Muscle of leg (tissue), 11 donors: ENCODE data around the gene SFN. TPM values are rescaled to one million over a fixed set of nuclear protein-coding genes. Genes with fewer than 3 reads are reported as not detected.
"Not testable (repeated sequence)": the region's sequence is repeated elsewhere in the genome, so short reads cannot be mapped to it uniquely, and the experiment has no call there.

Experiments
- DNase-seq: peaks from one replicate; pipeline ENCODE4 v3.0.0; 2013
- H3K27ac ChIP-seq: one replicate; pipeline ENCODE4 v1.5.1; 2013; ENCODE audit warnings: mild to moderate bottlenecking, low read length, control low read depth
- H3K27me3 ChIP-seq: one replicate; pipeline ENCODE4 v1.6.1; 2013; ENCODE audit warnings: low read length; ENCODE audit not compliant: control insufficient read depth, insufficient read depth
- H3K36me3 ChIP-seq: one replicate; pipeline ENCODE4 v1.6.1; 2013; ENCODE audit warnings: low read length; ENCODE audit not compliant: control insufficient read depth, insufficient read depth
- H3K4me1 ChIP-seq: one replicate; pipeline ENCODE4 v1.6.1; 2013; ENCODE audit warnings: low read length; ENCODE audit not compliant: control insufficient read depth, insufficient read depth
- H3K4me3 ChIP-seq: one replicate; pipeline ENCODE4 v1.5.1; 2013; ENCODE audit warnings: low read length, control low read depth
- H3K9me3 ChIP-seq: replicated peaks from 2 replicates; pipeline ENCODE4 v1.6.1; 2013; ENCODE audit warnings: low read depth, low read length; ENCODE audit not compliant: control insufficient read depth
- WGBS: methylation state at CpG from one replicate; pipeline ENCODE4 v1.1.5; 2013; ENCODE audit warnings: missing lambda C conversion rate; ENCODE audit not compliant: insufficient coverage; 5-methylcytosine and 5-hydroxymethylcytosine counted together
- polyA plus RNA-seq, 8 donors: library from polyadenylated mRNA; unstranded; fragments of 120-200 nt; gene quantifications; one replicate each; pipeline versions ENCODE4 v1.2.1 to v1.2.3, GENCODE V29; 2013; ENCODE audit warnings: inconsistent platforms in 1 of 8, low replicate concordance in 1 of 8; ENCODE audit not compliant: insufficient read length in 8 of 8, insufficient read depth in 1 of 8
- total RNA-seq: library from RNA; stranded (reverse); fragments of 120-200 nt; gene quantifications from one replicate; pipeline ENCODE4 v1.2.4, GENCODE V29; 2013

SFN gene
- total and polyA plus RNA-seq, 9 donors: 0.18 to 23.9 (median 0.31) TPM

- H3K27ac ChIP-seq: peak overlapping the region; percentile 98
- no peaks in the 10 kb centered on the region for H3K9me3 ChIP-seq
- peaks cover 21% of the 10 kb centered on the region for H3K4me1 ChIP-seq
- no peaks in the 10 kb centered on the region for H3K27me3 ChIP-seq
- H3K36me3 ChIP-seq: no peaks in the 10 kb centered on the region
- WGBS: under 1% methylated on average over 74 of the region's 75 CpGs
- peak; percentile 99 for DNase-seq
- H3K4me3 ChIP-seq: peak overlapping the region; percentile 80
Measured at GRCh38 chr1:26864610-26865480, 1.9 kb downstream of the SFN start.

- H3K4me3 ChIP-seq, H3K27me3 ChIP-seq, H3K27ac ChIP-seq, H3K4me1 ChIP-seq, H3K9me3 ChIP-seq, DNase-seq: not testable (repeated sequence)
- H3K36me3 ChIP-seq: peaks cover 16% of the 10 kb centered on the region
- no CpG with 5 or more reads among the region's 2 CpGs for WGBS
Measured at GRCh38 chr1:26873097-26873496, 10.1 kb downstream of the SFN start.

DNA sequence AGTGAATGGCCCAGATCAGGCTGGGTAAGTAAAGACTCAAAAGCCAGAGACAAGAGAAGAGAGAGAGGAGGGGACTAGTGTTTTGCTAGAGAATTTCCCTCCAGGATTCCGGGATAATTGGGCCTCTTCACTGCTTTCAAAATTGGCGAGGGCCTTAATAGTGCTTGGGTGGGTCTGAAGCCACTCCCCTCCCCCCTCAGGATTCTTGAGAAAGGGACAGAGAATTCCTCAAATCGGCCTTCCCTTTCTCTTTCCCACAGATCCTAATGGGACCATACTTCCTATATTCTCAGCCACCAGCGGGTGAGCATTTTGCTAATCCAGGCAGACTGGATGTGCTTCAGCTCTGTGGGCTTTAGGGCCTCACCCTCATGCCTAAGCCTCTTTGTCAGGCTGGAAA, 11.9 kb downstream of the SFN start:
- Histone ChIP-seq H3K9me3 (no peaks in the 10 kb centered on the region), H3K36me3 (peaks cover 30% of the 10 kb centered on the region), H3K4me1 (no peaks in the 10 kb centered on the region), H3K27ac (no peak overlapping the region), H3K4me3 (no peak overlapping the region), H3K27me3 (no peaks in the 10 kb centered on the region)
- 72% methylated on average over 2 of the region's 4 CpGs for WGBS
- no peak for DNase-seq

- DNase-seq: no peak
- Histone ChIP-seq H3K27ac (no peak overlapping the region), H3K4me3 (no peak overlapping the region), H3K27me3 (no peaks in the 10 kb centered on the region), H3K36me3 (peaks cover 46% of the 10 kb centered on the region), H3K9me3 (no peaks in the 10 kb centered on the region), H3K4me1 (no peaks in the 10 kb centered on the region)
- WGBS: no CpG with 5 or more reads among the region's 2 CpGs
Measured at GRCh38 chr1:26877326-26877725, 14.4 kb downstream of the SFN start.

DNA sequence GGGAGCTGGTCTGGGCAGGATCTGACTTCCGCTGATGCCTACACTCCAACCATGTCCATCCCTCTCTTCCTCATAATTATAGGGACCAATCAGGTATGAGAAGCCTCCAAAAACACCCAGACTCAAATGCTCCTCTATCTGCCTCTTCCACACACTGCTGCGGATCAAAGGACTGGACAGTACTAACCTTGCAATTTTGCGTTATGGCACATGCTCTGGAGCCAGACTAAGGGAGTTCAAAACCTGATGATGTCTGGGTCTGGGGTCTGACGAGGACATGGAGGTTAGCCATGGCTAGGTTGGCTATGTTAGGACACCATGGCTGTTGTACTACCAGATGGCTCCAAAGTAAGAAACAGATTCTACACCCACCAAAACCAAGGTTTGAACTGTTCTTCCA, 16.8 kb downstream of the SFN start:
- Histone ChIP-seq H3K27ac (no peak overlapping the region), H3K36me3 (peaks cover 67% of the 10 kb centered on the region), H3K27me3 (no peaks in the 10 kb centered on the region), H3K4me3 (no peak overlapping the region), H3K4me1 (no peaks in the 10 kb centered on the region), H3K9me3 (no peaks in the 10 kb centered on the region)
- WGBS: no CpG with 5 or more reads among the region's 4 CpGs
- DNase-seq: no peak

DNA sequence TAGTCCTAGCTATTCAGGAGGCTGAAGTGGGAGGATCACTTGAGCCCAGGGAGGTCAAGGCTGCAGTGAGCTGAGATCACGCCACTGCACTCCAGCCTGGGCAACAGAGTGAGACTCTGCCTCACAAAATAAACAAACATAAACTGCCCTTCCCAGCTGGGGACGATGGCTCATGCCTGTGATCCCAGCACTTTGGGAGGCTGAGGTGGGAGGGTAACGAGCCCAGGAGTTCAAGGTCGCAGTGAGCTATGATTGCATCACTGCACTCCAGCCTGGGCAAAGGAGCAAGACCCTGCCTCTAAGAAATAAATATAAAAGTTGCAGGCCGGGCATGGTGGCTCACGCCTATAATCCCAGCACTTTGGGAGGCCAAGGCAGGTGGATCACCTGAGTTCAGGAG, 18.7 kb downstream of the SFN start:
- H3K4me3 ChIP-seq, H3K27ac ChIP-seq, H3K27me3 ChIP-seq, DNase-seq, H3K9me3 ChIP-seq, H3K4me1 ChIP-seq: not testable (repeated sequence)
- peaks cover 75% of the 10 kb centered on the region for H3K36me3 ChIP-seq
- 89% methylated on average over 5 of the region's 6 CpGs for WGBS

- Histone ChIP-seq H3K27ac (no peak overlapping the region), H3K36me3 (peaks cover 71% of the 10 kb centered on the region), H3K27me3 (no peaks in the 10 kb centered on the region), H3K9me3 (no peaks in the 10 kb centered on the region), H3K4me1 (no peaks in the 10 kb centered on the region), H3K4me3 (no peak overlapping the region)
- no peak for DNase-seq
- WGBS: 91% methylated on average over 5 of the region's 5 CpGs
Measured at GRCh38 chr1:26882696-26883463, 19.9 kb downstream of the SFN start.

DNA sequence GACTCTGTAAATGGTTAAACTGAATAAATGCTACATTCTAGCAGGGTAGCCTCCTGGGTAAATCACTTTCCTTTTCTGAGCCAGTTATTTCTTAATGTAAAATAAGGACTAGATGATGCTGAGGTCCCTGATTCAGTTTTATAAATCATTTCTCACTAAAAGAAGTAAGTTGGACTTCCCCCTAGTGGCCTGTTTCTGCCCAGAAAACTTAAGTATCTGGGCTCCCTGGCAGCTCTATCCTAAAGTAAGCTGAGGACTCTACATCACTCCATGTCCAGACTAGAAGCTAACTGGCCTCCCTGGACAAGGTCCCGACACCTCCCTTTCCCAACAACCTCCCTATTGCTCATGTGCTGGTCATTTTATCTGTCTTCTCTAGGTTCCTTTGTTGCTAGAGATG, 24.2 kb downstream of the SFN start:
- H3K27ac ChIP-seq: no peak overlapping the region
- H3K4me1 ChIP-seq: peaks cover 16% of the 10 kb centered on the region
- WGBS: no CpG with 5 or more reads among the region's 1 CpG
- H3K36me3 ChIP-seq: peaks cover 63% of the 10 kb centered on the region
- no peaks in the 10 kb centered on the region for H3K9me3 ChIP-seq
- no peak overlapping the region for H3K4me3 ChIP-seq
- DNase-seq: peak; percentile 35
- H3K27me3 ChIP-seq: no peaks in the 10 kb centered on the region

DNA sequence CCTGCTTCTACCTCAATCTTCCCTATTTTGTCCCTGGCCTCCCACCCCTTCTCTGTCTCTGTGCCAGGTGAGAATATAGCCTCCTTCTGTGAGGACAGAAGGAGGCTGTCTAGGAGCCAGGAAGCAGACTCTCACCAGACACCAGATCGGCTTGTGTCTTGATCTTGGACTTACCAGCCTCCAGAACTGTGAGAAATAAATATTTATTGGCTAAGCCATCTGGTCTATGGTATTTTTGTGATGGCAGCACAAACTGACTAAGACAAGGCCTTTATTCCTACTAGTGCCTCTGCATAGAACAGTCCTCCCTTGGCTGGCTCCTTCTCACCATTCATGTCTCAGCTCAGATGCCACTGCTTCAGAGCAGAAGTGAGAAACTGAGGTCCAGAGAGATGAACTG, 25.3 kb downstream of the SFN start:
- Histone ChIP-seq H3K4me3 (no peak overlapping the region), H3K9me3 (no peaks in the 10 kb centered on the region), H3K4me1 (peaks cover 16% of the 10 kb centered on the region), H3K36me3 (peaks cover 63% of the 10 kb centered on the region), H3K27ac (no peak overlapping the region), H3K27me3 (no peaks in the 10 kb centered on the region)
- DNase-seq: no peak
- no CpG with 5 or more reads among the region's 1 CpG for WGBS
